GM12878 (cell line): Measurements from ENCODE around the gene TTC39A. TPM values are rescaled to one million over a fixed set of nuclear protein-coding genes. Genes with fewer than 3 reads are reported as not detected.
A peak's percentile ranks its signal among the peaks of the same experiment; 100 is the strongest.

ENCODE experiments used
- ATAC-seq: fragments of 200-7000 bp; cut with Tn5 transposase; 3 replicates; pipeline ENCODE4 v1.9.1; 2020; ENCODE audit warnings: mild to moderate bottlenecking, moderate library complexity
- BruUV-seq: library from RNA; stranded (reverse); fragments of 400-500 nt; replicated peaks from 2 replicates; lab custom pipeline; 2021; lab: Mats Ljungman, UMichigan
- CTCF ChIA-PET: fragments of 300-600 bp; sonication (Branson Sonifier 250); formaldehyde crosslinking; extraction: SDS; loops from one replicate; lab custom pipeline; 2021; ENCODE audit warnings: inconsistent platforms; lab: Yijun Ruan, JAX
- POLR2A ChIA-PET: fragments of 350-600 bp; formaldehyde crosslinking; extraction: SDS; loops from one replicate; lab custom pipeline; 2021; ENCODE audit warnings: inconsistent platforms; lab: Charles Lee
- RAD21 ChIA-PET: fragments of 300-600 bp; sonication (Branson Sonifier 250); formaldehyde crosslinking; loops from one replicate; lab custom pipeline; 2023; ENCODE audit warnings: antibody characterized with exemption; ENCODE audit not compliant: unreplicated experiment; lab: Charles Lee
- SMC1A ChIA-PET: fragments of 300-600 bp; sonication (Branson Sonifier 250); formaldehyde crosslinking; loops from one replicate; lab custom pipeline; 2023; ENCODE audit not compliant: unreplicated experiment, uncharacterized antibody; lab: Charles Lee
- DNase-seq: peaks from one replicate; pipeline ENCODE4 v3.0.0-alpha.2; 2011; ENCODE audit warnings: low read depth, low spot score
- FAIRE-seq: peaks from 3 replicates; lab custom pipeline; 2011; peaks lifted over from hg19 to GRCh38; lab: Jason Lieb, UNC
- H2AFZ ChIP-seq: 2 replicates; pipeline ENCODE4 v1.6.0; 2011; ENCODE audit warnings: low read depth, low read length, control low read depth; ENCODE audit not compliant: control insufficient read depth
- H3K27ac ChIP-seq: 2 replicates; pipeline ENCODE4 v1.5.1; 2011; ENCODE audit warnings: control low read depth; ENCODE audit not compliant: control insufficient read depth, insufficient read depth
- H3K27me3 ChIP-seq, 2 experiments: replicated peaks in 1 of 2; 2 replicates each; pipeline versions ENCODE4 v1.6.0 to v1.6.1; 2011; ENCODE audit warnings: low read length in 1 of 2; ENCODE audit not compliant: control insufficient read depth in 2 of 2, insufficient read depth in 2 of 2
- H3K36me3 ChIP-seq, 2 experiments: 2 replicates each; pipeline ENCODE4 v1.5.1; 2011; ENCODE audit warnings: low read length in 1 of 2; ENCODE audit not compliant: control insufficient read depth in 2 of 2, insufficient read depth in 2 of 2
- H3K4me1 ChIP-seq: 2 replicates; pipeline ENCODE4 v1.6.1; 2011; ENCODE audit warnings: mild to moderate bottlenecking, low read length, moderate library complexity, mixed read lengths; ENCODE audit not compliant: control insufficient read depth, insufficient read depth
- H3K4me2 ChIP-seq: 2 replicates; pipeline ENCODE4 v1.6.0; 2011; ENCODE audit warnings: control low read depth; ENCODE audit not compliant: control insufficient read depth, insufficient read depth
- H3K4me3 ChIP-seq: fragments of 200-600 bp; sonication (generic); 2 replicates; pipeline ENCODE4 v1.5.1; 2016
- H3K79me2 ChIP-seq: 2 replicates; pipeline ENCODE4 v1.6.0; 2011; ENCODE audit warnings: low read length; ENCODE audit not compliant: control insufficient read depth, insufficient read depth
- H3K9ac ChIP-seq: 2 replicates; pipeline ENCODE4 v1.8.0; 2011; ENCODE audit warnings: low read length, control low read depth, mixed read lengths; ENCODE audit not compliant: control insufficient read depth, insufficient read depth
- H3K9me3 ChIP-seq: replicated peaks from 3 replicates; pipeline ENCODE4 v1.5.1; 2011; ENCODE audit warnings: mild to moderate bottlenecking, low read length; ENCODE audit not compliant: control insufficient read depth, insufficient read depth
- H4K20me1 ChIP-seq: 2 replicates; pipeline ENCODE4 v1.6.0; 2011; ENCODE audit not compliant: control insufficient read depth, insufficient read depth
- CBFB ChIP-seq: IDR thresholded peaks from 2 replicates; pipeline ENCODE4 v1.6.1; 2016; ENCODE audit warnings: antibody characterized with exemption, low read depth
- IKZF1 ChIP-seq: fragments of 450-650 bp; conservative IDR thresholded peaks from 2 replicates; pipeline ENCODE4 v1.6.1; 2017; ENCODE audit warnings: antibody characterized with exemption, mild to moderate bottlenecking
- SPI1 ChIP-seq: IDR thresholded peaks from 2 replicates; pipeline ENCODE4 v1.6.1; 2011; ENCODE audit warnings: low read depth, mild to moderate bottlenecking, low read length, moderate library complexity, borderline replicate concordance; ENCODE audit not compliant: insufficient read depth
- SRF ChIP-seq, 2 experiments: IDR thresholded peaks; 2 replicates each; pipeline ENCODE4 v1.6.1; 2011; ENCODE audit warnings: low read depth in 2 of 2, low read length in 2 of 2, mild to moderate bottlenecking in 1 of 2, moderate library complexity in 1 of 2
- WGBS: methylation state at CpG from one replicate; pipeline ENCODE4 v1.1.6; 2016; ENCODE audit warnings: low lambda C conversion rate; ENCODE audit not compliant: insufficient replicate concordance, insufficient coverage; ENCODE audit errors: missing lambda C conversion rate; 5-methylcytosine and 5-hydroxymethylcytosine counted together
- in situ Hi-C: fragments of 300-500 bp; cut with MboI; formaldehyde crosslinking; loops from 9 replicates; pipeline ENCODE4 v1.14.3; 2018; ENCODE audit warnings: mixed read lengths
- intact Hi-C: fragments of 100-400 bp; cut with micrococcal nuclease; formaldehyde crosslinking; loops from one replicate; pipeline ENCODE4 v1.14.2; 2022; ENCODE audit not compliant: unreplicated experiment
- polyA plus RNA-seq, 11 experiments: library from polyadenylated mRNA; depleted of rRNA in 4 of 11; unstranded in 6 of 11; stranded (reverse) in 5 of 11; fragments of >200 nt; fragmentation: Nextera tagmentation in 4 of 11; fragmentation: Illumina TruSeq in 1 of 11; extraction: Ambion mirVana in 4 of 11; extraction: Trizol in 1 of 11; gene quantifications; 1 replicate in 1 of 11; 2 replicates in 10 of 11; pipeline versions ENCODE4 v1.2.1 to v1.2.3, GENCODE V29; 2011 to 2016; ENCODE audit warnings: inconsistent platforms in 2 of 11, missing spikeins in 2 of 11, low read depth in 1 of 11
- total RNA-seq, 4 experiments: library from RNA; depleted of rRNA in 3 of 4; stranded (reverse); fragments of >200 nt in 3 of 4; fragmentation: Illumina TruSeq in 1 of 4; extraction: Trizol in 1 of 4; gene quantifications; 2 replicates each; pipeline versions ENCODE4 v1.2.1 to v1.2.3, GENCODE V29; 2013 to 2021

Gene TTC39A
- total and polyA plus RNA-seq, 10 of the 15 experiments (the other 5 are each of a cell fraction or from before 2014, with no cell fraction given) = 0.18 to 3.0 (median 1.2) TPM

GRCh38 chr1:51284487-51284954, 45.8 kb downstream of the TTC39A start:
- in situ Hi-C loops = no loop called here
- 0 out of 2 replicates have a peak, but pooled peaks have one; percentile 21 for TF ChIP-seq SPI1
- TF ChIP-seq CBFB = no peak
- RAD21 ChIA-PET = no interaction called here

GRCh38 chr1:51283979-51284378, 46.4 kb downstream of the TTC39A start:
- in situ Hi-C loops = no loop called here
- WGBS = 82% methylated on average over 5 of the region's 5 CpGs
- Histone ChIP-seq H3K4me1 (peaks cover 32% of the 10 kb centered on the region), H3K4me3 (no peak overlapping the region), H3K79me2 (no peaks in the 10 kb centered on the region), H3K9me3 (no peaks in the 10 kb centered on the region), H3K36me3 (no peaks in the 10 kb centered on the region), H2AFZ (no peak overlapping the region), H3K27me3 (no peaks in the 10 kb centered on the region), H3K27ac (no peak overlapping the region), H3K4me2 (no peak overlapping the region; the same call in 1 of the 2 replicates), H4K20me1 (no peaks in the 10 kb centered on the region), H3K9ac (no peak overlapping the region)
- ATAC-seq (0 out of 3 replicates have a peak, but pooled peaks have one; percentile 6), FAIRE-seq (no peak), DNase-seq (no peak)
- SMC1A ChIA-PET = interaction anchor here (1.0 to 1.3 kb wide), 2 partner anchors 17 to 37 kb away, joined by 3 to 6 read pairs; no protein-coding TSS in a partner anchor
- POLR2A ChIA-PET = interaction anchor here (1.0 kb wide), 1 partner anchor 48 kb away, joined by 4 read pairs; the partner anchor contains the start of gene RNF11
- TF ChIP-seq IKZF1 (0 out of 2 replicates have a peak, but pooled peaks have one; percentile 21), SRF (IDR thresholded peaks at IDR 0.05; ENCODE audit: low read depth in 2 of 2, low read length in 2 of 2) (no peak)
- CTCF ChIA-PET = interaction anchor here (0.6 to 2.3 kb wide), 3 partner anchors 11 to 92 kb away, joined by 4 to 5 read pairs (median 4); no protein-coding TSS in a partner anchor
- intact Hi-C loops = loop anchor here (2.0 kb wide), 1 partner anchor 15 kb away; no protein-coding TSS in a partner anchor
- RAD21 ChIA-PET = no interaction called here
- no TSS peak for BruUV-seq

More at GRCh38 chr1:51284487-51284954, 45.8 kb downstream of the TTC39A start:
- BruUV-seq = no TSS peak
- Histone ChIP-seq H3K4me1 (peaks cover 32% of the 10 kb centered on the region), H3K36me3 (no peaks in the 10 kb centered on the region), H3K9me3 (no peaks in the 10 kb centered on the region), H3K27me3 (no peaks in the 10 kb centered on the region), H3K9ac (no peak overlapping the region), H4K20me1 (no peaks in the 10 kb centered on the region), H3K4me2 (peak overlapping the region; percentile 47; the same call in 1 of the 2 replicates), H3K4me3 (no peak overlapping the region), H3K27ac (peak overlapping the region; percentile 44; the same call in 1 of the 2 replicates), H3K79me2 (no peaks in the 10 kb centered on the region), H2AFZ (no peak overlapping the region)
- CTCF ChIA-PET = interaction anchor here (2.3 kb wide), 1 partner anchor 92 kb away, joined by 4 read pairs; no protein-coding TSS in a partner anchor
- SMC1A ChIA-PET = no interaction called here
- no peak for DNase-seq
- FAIRE-seq = no peak
- POLR2A ChIA-PET = no interaction called here
- ATAC-seq = peak; percentile 88
- intact Hi-C loops = loop anchor here (2.0 kb wide), 1 partner anchor 16 kb away; no protein-coding TSS in a partner anchor
